HepG2 (cell line): ENCODE data around the gene GON7. TPM values are rescaled to one million over a fixed set of nuclear protein-coding genes. Genes with fewer than 3 reads are reported as not detected.

Experiments used
- ATF2 ChIP-seq: sonication (generic); formaldehyde crosslinking; IDR thresholded peaks from 2 replicates; pipeline ENCODE4 v1.4.0; 2020; ENCODE audit warnings: missing genetic modification reagents
- CC2D1A ChIP-seq: sonication (generic); formaldehyde crosslinking; IDR thresholded peaks from 2 replicates; pipeline ENCODE4 v1.8.1; 2023; ENCODE audit warnings: mild to moderate bottlenecking, missing genetic modification reagents
- CREB3 ChIP-seq: sonication (generic); formaldehyde crosslinking; IDR thresholded peaks from 2 replicates; pipeline ENCODE4 v1.5.0; 2020; ENCODE audit warnings: missing genetic modification reagents
- DNMT3B ChIP-seq: conservative IDR thresholded peaks from 2 replicates; pipeline ENCODE4 v1.6.1; 2016; ENCODE audit warnings: missing biosample characterization, control low read depth
- E2F5 ChIP-seq: sonication (generic); formaldehyde crosslinking; conservative IDR thresholded peaks from 2 replicates; pipeline ENCODE4 v1.4.0; 2020; ENCODE audit warnings: missing genetic modification reagents
- EP300 ChIP-seq, 3 experiments: sonication (generic) in 1 of 3; formaldehyde crosslinking in 1 of 3; IDR thresholded peaks; 2 replicates each; pipeline versions ENCODE4 v1.5.1 to v1.6.1; 2011 to 2020; ENCODE audit warnings: low read depth in 2 of 3, low read length in 2 of 3, borderline replicate concordance in 1 of 3, improper control_type of control experiment in 1 of 3, mild to moderate bottlenecking in 1 of 3, missing genetic modification reagents in 1 of 3, moderate library complexity in 1 of 3
- FLYWCH1 ChIP-seq: sonication (generic); formaldehyde crosslinking; IDR thresholded peaks from 2 replicates; pipeline ENCODE4 v1.8.1; 2023; ENCODE audit warnings: mild to moderate bottlenecking, missing genetic modification reagents
- GTF3A ChIP-seq: sonication (generic); formaldehyde crosslinking; conservative IDR thresholded peaks from 2 replicates; pipeline ENCODE4 v1.4.0; 2020; ENCODE audit warnings: mild to moderate bottlenecking, missing genetic modification reagents
- IKZF4 ChIP-seq: sonication (generic); formaldehyde crosslinking; IDR thresholded peaks from 2 replicates; pipeline ENCODE4 v1.5.1; 2020; ENCODE audit warnings: borderline replicate concordance, mild to moderate bottlenecking, low read depth, missing genetic modification reagents; ENCODE audit errors: not compliant biosample characterization
- MAFK ChIP-seq, 2 experiments: IDR thresholded peaks in 1 of 2; conservative IDR thresholded peaks in 1 of 2; 2 replicates each; pipeline ENCODE4 v1.6.1; 2011; ENCODE audit warnings: improper control_type of control experiment in 2 of 2, low read length in 2 of 2
- POLR2AphosphoS5 ChIP-seq: IDR thresholded peaks from 2 replicates; pipeline ENCODE4 v1.6.1; 2012; ENCODE audit warnings: low read depth, low read length
- RFXANK ChIP-seq: IDR thresholded peaks from 2 replicates; pipeline ENCODE4 v1.6.1; 2016
- THAP7 ChIP-seq: sonication (generic); formaldehyde crosslinking; IDR thresholded peaks from 2 replicates; pipeline ENCODE4 v1.8.1; 2023; ENCODE audit warnings: mild to moderate bottlenecking, missing genetic modification reagents
- ZFP37 ChIP-seq: sonication (generic); formaldehyde crosslinking; IDR thresholded peaks from 2 replicates; pipeline ENCODE4 v1.4.0; 2020; ENCODE audit warnings: missing genetic modification reagents, borderline replicate concordance
- ZNF138 ChIP-seq: sonication (generic); formaldehyde crosslinking; IDR thresholded peaks from 2 replicates; pipeline ENCODE4 v1.5.0; 2020; ENCODE audit warnings: mild to moderate bottlenecking, low read depth, missing genetic modification reagents
- ZNF263 ChIP-seq: sonication (generic); formaldehyde crosslinking; IDR thresholded peaks from 2 replicates; pipeline ENCODE4 v1.4.0; 2020; ENCODE audit warnings: missing genetic modification reagents
- ZNF326 ChIP-seq: sonication (generic); formaldehyde crosslinking; IDR thresholded peaks from 2 replicates; pipeline ENCODE4 v1.4.0; 2020; ENCODE audit warnings: missing genetic modification reagents, borderline replicate concordance
- ZNF383 ChIP-seq: sonication (generic); formaldehyde crosslinking; IDR thresholded peaks from 2 replicates; pipeline ENCODE4 v1.4.0; 2020; ENCODE audit warnings: missing genetic modification reagents, mild to moderate bottlenecking, borderline replicate concordance
- ZNF543 ChIP-seq: sonication (generic); formaldehyde crosslinking; IDR thresholded peaks from 2 replicates; pipeline ENCODE4 v1.4.0; 2020; ENCODE audit warnings: mild to moderate bottlenecking, missing genetic modification reagents
- ZNF558 ChIP-seq: sonication (generic); formaldehyde crosslinking; IDR thresholded peaks from 2 replicates; pipeline ENCODE4 v1.9.0; 2022; ENCODE audit warnings: mild to moderate bottlenecking, missing genetic modification reagents, borderline replicate concordance
- ZNF772 ChIP-seq: sonication (generic); formaldehyde crosslinking; IDR thresholded peaks from 2 replicates; pipeline ENCODE4 v1.5.0; 2020; ENCODE audit warnings: mild to moderate bottlenecking, missing genetic modification reagents
- ZNF781 ChIP-seq: sonication (generic); formaldehyde crosslinking; IDR thresholded peaks from 2 replicates; pipeline ENCODE4 v1.5.1; 2020; ENCODE audit warnings: borderline replicate concordance, mild to moderate bottlenecking, missing genetic modification reagents; ENCODE audit errors: not compliant biosample characterization
- ZNF839 ChIP-seq: sonication (generic); formaldehyde crosslinking; IDR thresholded peaks from 2 replicates; pipeline ENCODE4 v1.4.0; 2020; ENCODE audit warnings: missing genetic modification reagents, mild to moderate bottlenecking, borderline replicate concordance
- ZSCAN21 ChIP-seq: sonication (generic); formaldehyde crosslinking; IDR thresholded peaks from 2 replicates; pipeline ENCODE4 v1.8.0; 2022; ENCODE audit warnings: mild to moderate bottlenecking, missing genetic modification reagents, moderate library complexity, borderline replicate concordance
- polyA plus RNA-seq, 8 experiments: library from polyadenylated mRNA; depleted of rRNA in 3 of 8; stranded (reverse) in 7 of 8; unstranded in 1 of 8; fragments of >200 nt; fragmentation: Illumina TruSeq in 4 of 8; extraction: Trizol in 4 of 8; gene quantifications; 2 replicates each; pipeline versions ENCODE4 v1.2.1 to v1.2.3, GENCODE V29; 2011 to 2016; ENCODE audit warnings: low read depth in 4 of 8, missing spikeins in 1 of 8, mixed read lengths in 1 of 8; ENCODE audit not compliant: insufficient read depth in 1 of 8
- total RNA-seq, 5 experiments: library from RNA; depleted of rRNA; stranded (reverse); fragments of >200 nt; fragmentation: Illumina TruSeq; extraction: Trizol; gene quantifications; 2 replicates each; pipeline ENCODE4 v1.2.3, GENCODE V29; 2016; ENCODE audit warnings: low read depth in 1 of 5

Gene GON7
- total and polyA plus RNA-seq, 2 of the 13 experiments (the other 11 are each of a cell fraction or from before 2014, with no cell fraction given), result 11.9 to 28.0 TPM

GRCh38 chr14:93184391-93185348 is 22.2 kb downstream of the GON7 start, which contains the start of the genes LYSET and MOAP1 (continued):
- TF ChIP-seq CREB3 (CRISPR knock-in tag) (peak; percentile 94), ZNF383 (CRISPR knock-in tag) (no peak), THAP7 (CRISPR knock-in tag) (peak; percentile 51; the same call in 1 of the 2 replicates), ZNF558 (CRISPR knock-in tag) (no peak), E2F5 (CRISPR knock-in tag) (peak; percentile 67), GTF3A (CRISPR knock-in tag) (peak; percentile 78; the same call in 1 of the 2 replicates), POLR2AphosphoS5 (peak; percentile 82), ZNF839 (CRISPR knock-in tag) (no peak), ATF2 (CRISPR knock-in tag) (peak; percentile 15; the same call in 1 of the 2 replicates), RFXANK (CRISPR knock-in tag) (no peak), CC2D1A (no peak), ZSCAN21 (CRISPR knock-in tag) (peak; percentile 82; the same call in 1 of the 2 replicates), EP300 (IDR thresholded peaks at IDR 0.05; ENCODE audit: low read depth in 2 of 2, low read length in 2 of 2) (no peak), EP300 (CRISPR knock-in tag; IDR thresholded peaks at IDR 0.05; ENCODE audit: borderline replicate concordance) (peak; percentile 17), MAFK (conservative IDR thresholded peaks at IDR 0.05 in 1 of 2, IDR thresholded peaks at IDR 0.05 in 1 of 2; ENCODE audit: low read length in 2 of 2) (no peak), DNMT3B (no peak), FLYWCH1 (CRISPR knock-in tag) (no peak), IKZF4 (CRISPR knock-in tag) (peak; percentile 65), ZNF772 (peak; percentile 48; the same call in 1 of the 2 replicates), ZNF781 (peak; percentile 62), ZNF326 (CRISPR knock-in tag) (no peak), ZNF263 (CRISPR knock-in tag) (0 out of 2 replicates have a peak, but pooled peaks have one; percentile 26), ZNF138 (CRISPR knock-in tag) (no peak), ZNF543 (peak; percentile 89), ZFP37 (CRISPR knock-in tag) (no peak)
